Stromal cell of bone marrow (primary cell): ENCODE data around the gene TLE4.

ENCODE experiments used
- DNase-seq: peaks from one replicate; pipeline ENCODE4 v3.0.0-alpha.2; 2012; ENCODE audit warnings: low read depth

The TLE4 gene

DNA sequence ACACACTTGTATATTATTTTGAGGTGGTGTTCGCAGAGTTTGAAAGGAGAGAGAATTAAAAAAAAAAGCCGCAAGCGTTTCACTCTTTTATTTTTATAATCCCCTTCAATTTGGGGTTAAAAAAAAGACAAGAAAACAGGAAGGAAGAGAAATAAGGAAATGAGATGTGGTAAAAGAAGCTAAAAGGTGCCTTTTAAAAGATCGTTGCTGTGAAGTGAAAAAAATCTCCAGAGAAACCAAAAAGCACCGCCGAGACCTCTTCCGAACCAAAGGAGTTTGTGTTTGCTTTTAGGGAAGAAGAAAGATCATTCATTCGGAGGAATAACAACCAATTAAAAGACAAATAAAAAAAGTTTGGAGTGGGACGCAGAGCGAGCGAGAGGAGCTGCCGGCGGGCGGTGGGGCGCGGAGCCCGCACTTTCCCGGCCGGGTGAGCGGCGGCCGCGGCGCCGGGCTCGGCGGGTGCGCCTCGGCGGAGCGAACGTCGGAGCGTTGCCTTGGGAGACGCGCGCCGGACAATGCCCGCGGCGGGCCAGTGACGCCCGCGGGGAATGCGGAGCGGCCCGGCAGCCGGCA lies 355 bp downstream of the TLE4 start:
- DNase-seq = no peak

GRCh38 chr9:79572608-79573411 lies 1.0 kb downstream of the TLE4 start:
- no peak for DNase-seq

GRCh38 chr9:79573412-79573923 lies 1.7 kb downstream of the TLE4 start:
- DNase-seq = no peak

DNA sequence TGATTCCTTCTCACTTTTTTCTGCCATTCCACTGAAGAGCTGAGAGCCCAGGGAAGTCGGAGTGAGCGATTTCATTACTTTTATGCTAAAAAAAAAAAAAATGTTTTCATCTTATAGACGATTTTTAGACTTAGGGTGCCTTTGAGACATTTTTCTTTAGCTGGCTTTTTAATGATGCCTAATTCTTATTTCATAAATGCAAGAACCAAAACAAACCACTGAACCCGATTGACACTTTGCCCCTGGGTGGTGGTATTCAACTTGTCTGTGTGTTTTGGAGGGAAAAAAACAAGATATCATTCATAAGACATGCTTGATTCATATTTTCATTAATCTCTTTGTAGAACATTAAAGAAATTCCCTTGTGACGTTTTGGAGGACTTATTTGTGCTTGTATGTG lies 2.4 kb downstream of the TLE4 start:
- DNase-seq = no peak

DNA sequence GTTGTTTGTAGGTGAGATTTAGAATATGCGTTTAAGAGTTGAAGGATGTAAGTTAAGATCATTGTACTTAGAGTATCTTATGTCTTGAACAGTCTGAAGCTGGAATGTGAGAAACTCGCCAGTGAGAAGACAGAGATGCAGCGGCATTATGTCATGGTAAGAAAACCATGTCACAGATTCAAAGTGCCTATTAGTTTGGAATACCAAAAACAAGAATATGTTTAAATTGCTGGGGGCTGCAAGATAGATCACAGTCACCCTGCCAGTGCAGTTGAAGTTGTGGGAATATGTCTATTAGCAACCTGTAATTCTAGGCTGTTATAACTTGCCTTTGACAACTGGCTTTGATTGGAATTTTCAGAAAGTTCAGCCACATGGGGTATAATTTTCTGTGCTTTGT lies 3.0 kb downstream of the TLE4 start:
- no peak for DNase-seq

DNA sequence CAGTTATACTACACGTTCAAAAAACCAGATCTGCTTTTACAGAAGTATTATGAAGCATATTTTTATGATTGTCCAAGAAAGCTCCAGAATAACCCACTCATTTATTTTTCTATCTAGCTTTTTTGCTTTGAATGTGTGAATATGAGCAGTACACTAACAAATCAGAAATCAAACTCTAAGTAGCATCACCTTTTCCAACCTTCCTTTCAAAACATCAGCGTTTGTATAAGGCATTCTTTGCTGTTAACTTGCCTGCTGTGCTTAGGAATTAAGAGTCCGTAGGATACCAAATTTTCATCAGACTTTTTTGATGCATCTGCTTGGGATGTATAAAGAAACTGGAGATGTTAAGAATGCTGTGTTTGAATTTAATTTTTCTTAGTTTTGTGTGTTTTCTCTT lies 3.8 kb downstream of the TLE4 start:
- DNase-seq = no peak

DNA sequence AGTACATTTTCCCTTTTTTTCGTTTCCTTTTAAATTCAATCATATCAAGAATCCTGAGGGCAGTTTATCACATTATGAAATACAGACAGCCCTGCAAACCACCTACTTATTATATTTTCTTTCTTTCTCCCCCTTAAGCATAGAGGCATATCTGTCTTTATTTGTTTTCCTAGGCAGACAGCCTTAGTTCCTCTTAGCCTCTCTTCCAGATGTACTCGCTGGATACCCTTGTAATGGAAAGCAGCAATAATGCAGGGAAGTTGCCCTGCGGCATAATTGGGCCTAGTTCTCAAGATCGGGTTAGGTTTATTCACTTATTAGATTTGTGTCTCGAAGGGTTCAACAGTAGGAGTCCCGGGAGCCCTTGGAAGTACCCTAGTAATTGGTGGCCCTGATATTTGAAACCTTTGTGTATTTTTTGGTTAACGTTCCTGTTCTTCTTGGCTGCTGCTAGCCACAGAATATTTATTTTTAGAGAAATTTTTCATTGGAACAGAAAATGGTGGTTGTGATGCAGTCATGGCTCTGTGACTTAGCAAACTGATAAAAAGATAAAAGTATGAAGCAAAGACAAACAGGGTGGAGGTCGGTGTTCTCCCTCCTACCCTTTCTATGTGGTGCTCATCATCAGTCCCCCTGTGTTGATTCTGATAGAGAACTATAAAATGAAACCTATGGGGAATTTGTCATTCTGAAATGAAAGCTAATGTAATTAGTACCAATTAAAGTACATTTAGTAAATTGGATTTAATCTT lies 6.4 kb downstream of the TLE4 start:
- DNase-seq = no peak

GRCh38 chr9:79578891-79579290 lies 7.1 kb downstream of the TLE4 start:
- DNase-seq = no peak

DNA sequence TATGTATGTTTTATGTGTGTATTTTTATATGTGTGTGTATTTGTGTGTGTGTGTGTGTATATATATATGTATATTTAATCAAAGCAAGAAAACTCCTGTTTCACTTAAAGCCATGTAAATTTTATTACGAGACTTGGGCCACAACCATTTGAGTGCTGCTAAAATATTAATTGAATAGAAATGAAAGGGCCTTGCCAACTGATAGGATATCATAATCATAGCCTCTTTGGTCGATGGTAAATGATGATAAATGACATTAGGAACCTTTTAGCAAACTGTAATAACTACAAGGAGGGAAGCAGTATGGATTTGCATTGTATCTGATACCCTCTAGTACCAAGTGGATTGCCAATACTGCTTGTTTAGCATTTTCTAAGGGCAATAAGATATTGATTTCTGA lies 7.9 kb downstream of the TLE4 start:
- DNase-seq = no peak

DNA sequence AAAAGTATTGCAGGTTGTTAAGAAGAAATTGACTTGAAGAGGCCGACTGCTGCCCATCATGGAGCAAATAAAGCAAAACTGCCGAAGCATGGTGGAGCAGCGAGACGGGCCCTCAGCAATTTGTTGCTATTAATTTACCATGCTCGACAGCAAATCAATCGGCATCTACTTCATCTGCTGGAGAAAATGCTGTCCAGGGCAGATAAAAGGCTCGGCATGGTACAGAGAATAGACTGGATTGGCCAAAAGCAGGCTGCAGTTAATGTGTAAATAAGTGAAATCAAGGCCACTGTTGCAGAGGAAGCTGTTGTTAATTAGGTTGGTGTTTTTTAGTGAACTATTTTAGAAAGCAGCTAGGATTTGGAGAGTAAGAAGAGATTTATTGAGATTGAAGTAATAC lies 8.3 kb downstream of the TLE4 start:
- DNase-seq = no peak

DNA sequence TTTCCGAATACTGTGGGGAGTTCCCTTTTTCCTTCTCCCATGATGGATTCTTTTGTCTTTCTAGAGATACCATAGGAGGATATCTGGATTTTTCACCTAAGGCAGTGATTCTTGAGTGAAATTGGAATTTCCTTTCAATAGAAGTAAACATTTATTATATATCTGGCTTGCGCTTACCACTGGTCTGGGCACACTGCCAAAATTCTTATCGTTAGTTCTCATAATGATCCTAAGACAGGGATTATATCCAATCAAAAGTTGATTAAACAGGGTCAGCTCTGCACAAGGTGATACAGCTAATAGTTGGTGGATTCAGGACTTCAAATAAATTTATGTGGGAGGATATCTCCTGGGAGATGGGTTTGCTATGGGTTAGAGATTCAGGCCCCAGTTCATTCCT lies 9.6 kb downstream of the TLE4 start:
- no peak for DNase-seq

- DNase-seq = no peak
Observed at GRCh38 chr9:79581794-79582193, 10.0 kb downstream of the TLE4 start.

DNA sequence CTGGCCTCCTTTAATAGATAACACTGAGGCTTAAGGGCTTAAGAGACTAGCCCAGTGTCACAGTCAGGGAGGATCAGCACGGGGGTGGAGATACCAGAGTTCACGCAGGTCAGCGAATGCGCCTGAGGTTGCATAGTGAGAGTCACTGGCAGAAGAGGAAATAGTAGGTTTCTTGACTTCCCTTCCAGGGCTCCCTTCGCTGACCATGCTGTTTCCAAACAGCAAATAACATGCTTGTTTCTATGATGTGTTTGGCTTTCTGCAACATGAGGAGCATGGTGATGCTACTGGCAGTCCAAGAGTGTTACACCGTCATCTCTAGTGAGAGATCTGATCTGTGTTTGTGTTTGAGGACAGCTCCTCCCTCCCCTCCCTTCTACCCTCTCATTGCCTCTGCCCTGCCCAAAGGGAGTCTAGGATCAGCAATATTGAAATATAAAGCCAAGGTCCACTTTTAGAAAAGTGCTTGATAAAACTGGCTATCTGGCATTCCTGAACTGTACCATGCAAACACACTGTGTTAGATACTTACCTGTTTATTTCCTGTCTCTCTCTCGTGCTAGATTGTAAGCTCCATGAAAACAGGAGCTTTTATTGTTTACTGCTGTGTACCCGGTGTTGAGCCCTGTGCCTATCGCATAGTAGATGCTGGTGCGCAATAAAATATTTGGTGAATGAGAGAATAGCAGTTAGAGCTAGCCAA lies 12.3 kb downstream of the TLE4 start:
- DNase-seq = no peak

GRCh38 chr9:79584655-79584982 lies 12.9 kb downstream of the TLE4 start:
- DNase-seq = no peak

DNA sequence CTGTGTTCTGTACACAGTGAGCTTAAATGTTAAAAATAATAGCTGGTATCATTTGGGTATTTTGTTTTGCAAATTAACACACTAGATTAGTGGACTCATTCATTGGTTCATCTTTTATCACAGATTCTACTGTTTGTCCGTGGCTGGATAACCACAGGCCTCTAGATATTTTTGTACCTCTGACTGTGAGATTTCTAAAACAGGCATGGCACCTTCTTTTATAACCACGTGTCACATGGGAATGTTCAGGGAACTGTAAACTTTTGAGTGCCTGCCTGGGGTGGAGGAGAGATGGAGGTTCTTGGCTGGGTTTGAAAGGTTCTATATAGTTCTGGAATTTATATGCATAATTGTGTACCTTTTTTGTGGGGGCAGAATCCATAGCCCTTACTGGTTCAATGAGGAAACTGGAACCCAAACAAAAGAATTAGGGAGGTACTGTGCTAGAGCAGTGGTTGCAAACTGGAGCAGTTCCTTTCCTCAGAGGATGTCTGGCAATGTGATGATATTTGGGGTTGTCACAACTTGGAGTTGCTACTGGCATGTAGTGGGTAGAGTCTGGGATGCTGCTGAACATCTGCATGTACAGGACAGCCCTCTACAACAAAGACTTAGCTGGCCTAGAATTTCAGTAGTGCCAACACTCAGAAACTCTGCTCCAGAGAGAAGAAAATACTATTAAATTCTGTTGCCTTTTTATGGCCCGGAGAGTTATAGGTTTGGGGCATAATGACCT lies 16.9 kb downstream of the TLE4 start:
- DNase-seq = no peak

GRCh38 chr9:79591458-79591857 lies 19.7 kb downstream of the TLE4 start:
- DNase-seq = no peak

- no peak for DNase-seq
Observed at GRCh38 chr9:79592726-79593493, 21.1 kb downstream of the TLE4 start.

DNA sequence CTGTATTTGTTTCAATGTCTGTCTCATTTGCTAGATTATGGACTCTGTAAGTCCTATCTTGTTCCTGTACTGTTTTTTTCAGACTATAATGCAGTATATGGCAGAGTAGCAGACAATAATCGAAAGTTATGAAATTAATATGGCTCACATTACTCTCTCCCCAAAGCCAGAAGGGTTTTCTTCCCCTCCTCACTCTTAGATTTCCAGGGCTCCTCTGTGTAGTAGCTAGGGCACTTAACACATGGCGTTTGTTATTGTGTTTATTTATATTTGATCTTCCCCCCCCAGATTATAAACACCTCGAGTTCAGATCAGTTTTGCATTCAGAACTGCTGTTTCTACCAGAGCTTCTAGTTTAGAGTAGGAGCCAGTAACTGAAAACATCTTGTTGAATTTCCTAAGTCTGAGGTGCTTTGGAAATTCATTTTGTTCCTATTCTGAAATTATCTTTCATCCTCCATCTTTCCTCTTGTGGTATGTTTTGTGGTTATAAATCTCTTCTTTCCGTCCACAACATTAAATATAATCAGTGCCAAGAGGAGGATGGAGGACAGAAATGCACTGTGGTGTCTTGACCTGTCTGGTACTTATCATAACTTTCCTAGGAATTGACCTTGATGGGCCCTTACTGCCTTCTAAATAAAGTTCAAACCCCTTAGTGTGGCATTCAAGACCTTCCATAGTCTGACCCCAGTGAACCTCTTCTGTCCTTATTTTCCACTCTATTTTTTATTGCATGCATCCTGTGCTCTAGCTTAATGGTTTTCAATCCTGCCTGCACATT lies 27.0 kb downstream of the TLE4 start:
- no peak for DNase-seq

DNA sequence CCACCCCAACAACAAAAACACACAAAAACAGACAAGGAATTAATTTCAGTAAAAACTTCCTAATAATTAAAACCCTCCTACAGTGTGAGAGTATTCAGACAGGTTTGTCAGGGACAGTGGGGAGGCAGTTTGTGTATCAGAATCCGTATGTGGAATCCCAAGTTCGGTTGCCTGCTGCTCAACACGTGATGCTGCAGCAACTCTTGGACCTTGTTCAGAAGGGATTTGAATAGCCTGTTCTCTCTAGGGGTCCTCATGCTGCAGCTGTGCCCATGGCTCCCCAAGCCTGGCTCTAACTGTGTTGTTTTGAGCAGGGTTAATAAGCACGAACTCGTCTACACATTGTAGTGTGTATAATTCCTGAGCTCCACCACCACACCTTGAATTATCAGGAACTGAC lies 28.7 kb downstream of the TLE4 start:
- DNase-seq = no peak

DNA sequence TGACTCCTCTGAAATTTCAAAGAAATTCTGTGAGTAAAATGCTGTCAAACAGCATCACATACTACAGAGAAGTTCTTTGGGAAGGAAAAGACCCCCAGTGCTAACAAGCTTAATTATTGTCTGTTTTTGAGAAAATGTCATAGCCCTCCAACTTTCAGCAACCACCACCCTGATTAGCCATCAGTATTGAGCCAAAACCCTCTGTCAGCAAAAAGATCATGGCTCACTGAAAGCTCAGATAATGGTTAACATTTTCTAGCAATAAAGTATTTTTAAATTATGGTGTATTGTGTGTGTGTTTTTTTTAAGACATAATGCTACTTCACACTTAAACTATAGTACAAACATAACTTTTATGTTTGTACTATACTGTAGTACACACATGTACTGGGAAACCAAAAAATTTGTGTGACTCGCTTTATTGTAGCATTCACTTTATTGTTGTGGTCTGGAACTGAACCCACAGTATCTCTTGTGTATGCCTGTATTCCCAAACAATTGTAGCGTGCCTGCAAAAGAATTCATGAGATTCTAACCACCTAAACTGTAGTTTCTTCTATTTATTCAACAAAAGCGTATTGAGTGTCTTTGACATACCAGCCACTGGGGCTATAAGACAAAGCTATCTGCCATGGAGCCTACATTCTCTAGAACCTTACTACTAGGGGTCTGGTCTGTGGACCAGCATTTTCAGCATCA lies 31.6 kb downstream of the TLE4 start:
- DNase-seq = no peak
